Thymus (tissue), 11 donors: Measurements from ENCODE around the gene NCKAP5L. TPM values are rescaled to one million over a fixed set of nuclear protein-coding genes. Genes with fewer than 3 reads are reported as not detected.
"Not testable (repeated sequence)": the region's sequence is repeated elsewhere in the genome, so short reads cannot be mapped to it uniquely, and the experiment has no call there.

Experiments
- DNase-seq, 9 donors: peaks; one replicate each; pipeline ENCODE4 v3.0.0-alpha.2; 2013; ENCODE audit warnings: low spot score in 9 of 9, low read depth in 6 of 9, missing footprints in 1 of 9
- H3K27ac ChIP-seq, 2 donors: one replicate each; pipeline ENCODE4 v1.5.1; 2013; ENCODE audit warnings: control low read depth in 1 of 2, low read depth in 1 of 2, low read length in 1 of 2, mild to moderate bottlenecking in 1 of 2, moderate library complexity in 1 of 2
- H3K27me3 ChIP-seq, 2 donors: one replicate each; pipeline ENCODE4 v1.5.1; 2013; ENCODE audit warnings: low read length in 1 of 2; ENCODE audit not compliant: control insufficient read depth in 2 of 2, insufficient read depth in 1 of 2
- H3K36me3 ChIP-seq, 2 donors: one replicate each; pipeline ENCODE4 v1.5.1; 2013; ENCODE audit warnings: low read length in 1 of 2, mild to moderate bottlenecking in 1 of 2, moderate library complexity in 1 of 2; ENCODE audit not compliant: control insufficient read depth in 2 of 2, insufficient read depth in 2 of 2
- H3K4me1 ChIP-seq, 2 donors: one replicate each; pipeline ENCODE4 v1.5.1; 2013; ENCODE audit warnings: low read length in 2 of 2; ENCODE audit not compliant: control insufficient read depth in 2 of 2, insufficient read depth in 2 of 2
- H3K4me3 ChIP-seq, 2 donors: one replicate each; pipeline ENCODE4 v1.5.1; 2013; ENCODE audit warnings: low read length in 2 of 2, control low read depth in 1 of 2, mild to moderate bottlenecking in 1 of 2
- H3K9me3 ChIP-seq, 2 donors: one replicate each; pipeline ENCODE4 v1.5.1; 2013; ENCODE audit warnings: low read length in 1 of 2, mild to moderate bottlenecking in 1 of 2; ENCODE audit not compliant: control insufficient read depth in 2 of 2, insufficient read depth in 1 of 2
- WGBS: extraction: QIAGEN DNeasy Blood & Tissue Kit; methylation state at CpG from one replicate; pipeline ENCODE4 v1.1.7; 2013; 5-methylcytosine and 5-hydroxymethylcytosine counted together
- polyA plus RNA-seq: library from polyadenylated mRNA; stranded (reverse); fragments of 200-250 nt; gene quantifications from one replicate; pipeline ENCODE4 v1.2.3, GENCODE V29; 2013
- total RNA-seq: library from RNA; stranded (reverse); fragments of 120-200 nt; gene quantifications from one replicate; pipeline ENCODE4 v1.2.4, GENCODE V29; 2013
- donor health status: healthy.

Gene NCKAP5L
- total and polyA plus RNA-seq, 2 donors = 5.6 to 17.5 TPM

GRCh38 chr12:49866859-49867569 lies 38.8 kb upstream of the NCKAP5L start:
- no peaks in the 10 kb centered on the region for H3K36me3 ChIP-seq
- DNase-seq = peak; percentile 34 to 75 (median 51)
- H3K27ac ChIP-seq = no peak overlapping the region
- 51% methylated on average over 19 of the region's 19 CpGs for WGBS
- peaks cover 0 to 7% of the 10 kb centered on the region in 2 donors for H3K27me3 ChIP-seq
- H3K4me1 ChIP-seq = peaks cover 0 to 13% of the 10 kb centered on the region in 2 donors
- H3K9me3 ChIP-seq = no peaks in the 10 kb centered on the region
- H3K4me3 ChIP-seq = no peak overlapping the region

- H3K36me3 ChIP-seq = no peaks in the 10 kb centered on the region
- no peak overlapping the region for H3K4me3 ChIP-seq
- no peak overlapping the region for H3K27ac ChIP-seq
- no peak for DNase-seq
- peaks cover 0 to 13% of the 10 kb centered on the region in 2 donors for H3K4me1 ChIP-seq
- WGBS = 94% methylated on average over 8 of the region's 8 CpGs
- no peaks in the 10 kb centered on the region for H3K9me3 ChIP-seq
- peaks cover 0 to 7% of the 10 kb centered on the region in 2 donors for H3K27me3 ChIP-seq
Observed at GRCh38 chr12:49865782-49866135, 37.5 kb upstream of the NCKAP5L start.

DNA sequence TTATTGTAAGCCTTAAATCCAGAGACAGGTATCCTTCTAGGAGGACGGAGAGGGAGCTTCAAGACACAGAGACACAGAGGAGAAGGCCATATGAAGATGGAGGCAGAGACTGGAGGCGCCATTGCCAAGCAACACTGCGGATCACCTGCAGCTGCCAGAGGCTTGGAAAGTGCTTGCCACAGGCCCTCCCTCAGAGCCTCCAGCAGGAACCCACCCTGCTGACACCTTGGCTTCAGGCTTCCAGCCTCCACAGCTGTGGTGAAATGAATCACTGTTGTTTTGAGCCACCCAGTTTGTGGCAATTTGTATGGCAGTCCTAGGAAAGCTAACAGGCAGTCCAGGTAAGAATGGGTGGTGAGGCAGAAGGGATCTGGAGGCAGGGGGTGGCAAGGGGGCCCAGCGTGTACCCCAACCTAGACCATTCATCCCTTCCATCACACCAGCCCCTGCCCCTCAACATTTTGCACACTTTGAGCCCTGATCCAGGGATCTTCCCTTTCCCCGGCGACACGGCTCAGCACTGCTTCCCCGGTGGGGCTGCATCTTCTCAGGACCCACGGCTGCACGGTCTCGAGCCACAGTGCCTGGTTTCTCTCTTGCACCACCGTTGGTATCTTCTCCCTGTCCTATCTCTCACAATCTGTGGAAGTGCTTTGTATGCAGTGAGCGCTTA lies 37.0 kb upstream of the NCKAP5L start:
- Histone ChIP-seq H3K4me1 (peaks cover 0 to 13% of the 10 kb centered on the region in 2 donors), H3K27ac (no peak overlapping the region), H3K9me3 (no peaks in the 10 kb centered on the region), H3K36me3 (no peaks in the 10 kb centered on the region), H3K27me3 (peaks cover 0 to 7% of the 10 kb centered on the region in 2 donors), H3K4me3 (no peak overlapping the region)
- WGBS = 93% methylated on average over 13 of the region's 13 CpGs
- no peak for DNase-seq

DNA sequence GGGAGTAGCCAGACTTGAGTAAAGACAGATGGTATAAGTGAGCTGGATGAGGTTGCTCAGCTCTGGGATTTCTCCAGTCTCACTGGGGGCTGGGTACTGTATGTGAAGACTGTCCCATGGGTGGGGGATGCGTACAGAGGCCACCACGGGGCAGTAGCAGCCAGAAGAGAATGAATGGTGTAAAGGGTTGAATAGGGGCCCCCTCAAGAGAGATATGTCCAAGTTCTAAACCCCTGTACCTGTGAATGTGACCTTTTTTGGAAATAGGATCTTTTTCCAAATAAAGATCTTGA lies 36.5 kb upstream of the NCKAP5L start:
- Histone ChIP-seq H3K36me3 (no peaks in the 10 kb centered on the region), H3K4me3 (no peak overlapping the region), H3K27me3 (peaks cover 0 to 7% of the 10 kb centered on the region in 2 donors), H3K9me3 (no peaks in the 10 kb centered on the region), H3K4me1 (peaks cover 0 to 13% of the 10 kb centered on the region in 2 donors), H3K27ac (no peak overlapping the region)
- no peak for DNase-seq
- 82% methylated on average over 2 of the region's 2 CpGs for WGBS

- H3K27ac ChIP-seq = no peak overlapping the region
Observed at GRCh38 chr12:49863946-49864797, 36.0 kb upstream of the NCKAP5L start.

GRCh38 chr12:49860921-49861320 lies 32.7 kb upstream of the NCKAP5L start:
- not testable (repeated sequence) for DNase-seq, H3K27ac ChIP-seq, H3K27me3 ChIP-seq, H3K4me1 ChIP-seq, H3K36me3 ChIP-seq, H3K4me3 ChIP-seq, H3K9me3 ChIP-seq
- WGBS = 91% methylated on average over 31 of the region's 31 CpGs

More at GRCh38 chr12:49863946-49864797, 36.0 kb upstream of the NCKAP5L start:
- Histone ChIP-seq H3K4me1 (peaks cover 0 to 11% of the 10 kb centered on the region in 2 donors), H3K27me3 (peaks cover 0 to 7% of the 10 kb centered on the region in 2 donors), H3K4me3 (no peak overlapping the region), H3K36me3 (no peaks in the 10 kb centered on the region), H3K9me3 (no peaks in the 10 kb centered on the region)
- DNase-seq = no peak
- WGBS = 89% methylated on average over 17 of the region's 17 CpGs

GRCh38 chr12:49855890-49856289 lies 27.7 kb upstream of the NCKAP5L start:
- not testable (repeated sequence) for H3K9me3 ChIP-seq, H3K27me3 ChIP-seq, DNase-seq, H3K36me3 ChIP-seq, H3K27ac ChIP-seq, H3K4me1 ChIP-seq, H3K4me3 ChIP-seq
- 96% methylated on average over 4 of the region's 4 CpGs for WGBS

DNA sequence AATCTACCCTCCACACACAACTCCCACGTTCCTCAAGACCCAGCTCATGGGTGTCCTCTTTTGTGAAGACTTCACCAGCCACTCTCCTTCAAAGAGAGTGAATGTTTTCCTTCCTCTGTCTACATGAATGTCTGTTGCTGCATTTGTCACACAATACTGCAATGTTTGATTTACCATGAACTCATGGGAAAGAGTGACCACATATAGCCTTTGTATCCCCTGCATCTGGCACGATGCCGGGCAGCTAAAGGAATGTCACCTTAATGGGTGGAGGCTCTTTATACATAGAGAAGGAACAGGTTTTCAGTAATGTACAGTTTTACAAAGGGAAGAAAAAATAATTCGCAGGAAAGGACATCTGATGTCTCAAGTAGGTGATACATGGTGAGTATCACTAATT lies 26.8 kb upstream of the NCKAP5L start:
- peaks cover 0 to 4% of the 10 kb centered on the region in 2 donors for H3K27me3 ChIP-seq
- WGBS = 97% methylated on average over 4 of the region's 4 CpGs
- H3K36me3 ChIP-seq = no peaks in the 10 kb centered on the region
- no peaks in the 10 kb centered on the region for H3K9me3 ChIP-seq
- no peak overlapping the region for H3K27ac ChIP-seq
- no peak for DNase-seq
- no peak overlapping the region for H3K4me3 ChIP-seq
- no peaks in the 10 kb centered on the region for H3K4me1 ChIP-seq

DNA sequence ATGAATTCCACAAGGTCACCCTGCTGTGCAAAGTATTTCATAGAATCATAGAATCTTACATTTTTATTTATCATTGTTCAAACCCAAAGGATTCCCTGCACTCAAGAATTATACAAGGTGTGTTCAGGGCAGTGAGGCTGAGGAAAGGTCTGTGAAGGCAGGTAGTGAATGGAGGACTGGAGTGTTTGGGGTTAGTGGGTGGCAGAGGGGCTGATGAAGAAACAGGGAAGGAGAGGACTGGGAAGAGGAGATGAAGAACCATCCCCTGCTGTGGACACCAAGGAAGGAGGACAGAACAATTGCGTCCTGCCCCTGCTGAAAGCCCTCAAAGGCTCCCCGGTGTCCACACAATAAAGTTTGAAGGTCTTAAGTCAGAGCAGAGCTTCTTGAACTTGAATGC lies 25.5 kb upstream of the NCKAP5L start:
- Histone ChIP-seq H3K9me3 (no peaks in the 10 kb centered on the region), H3K27me3 (peaks cover 0 to 4% of the 10 kb centered on the region in 2 donors), H3K4me3 (no peak overlapping the region), H3K36me3 (no peaks in the 10 kb centered on the region), H3K4me1 (no peaks in the 10 kb centered on the region), H3K27ac (no peak overlapping the region)
- DNase-seq = no peak
- WGBS = 87% methylated on average over 2 of the region's 2 CpGs
